ENCODE data around the gene ST6GALNAC4.

Gene ST6GALNAC4

GRCh38 chr9:127954831-127955293 is 38.0 kb upstream of the ST6GALNAC4 start:
- TF ChIP-seq CTCF (IDR thresholded peaks at IDR 0.05; ENCODE audit: borderline replicate concordance, insufficient read depth, low read depth, low read length): no peak
- H3K4me3 ChIP-seq (ENCODE audit: low read depth, low read length): no peak overlapping the region

- TF ChIP-seq CTCF (IDR thresholded peaks at IDR 0.05; ENCODE audit: borderline replicate concordance, insufficient read depth, low read depth, low read length): no peak
- H3K4me3 ChIP-seq (ENCODE audit: low read depth, low read length): no peak overlapping the region
Measured at GRCh38 chr9:127953768-127954505, 37.1 kb upstream of the ST6GALNAC4 start.

- no peak overlapping the region for H3K4me3 ChIP-seq (ENCODE audit: low read depth, low read length)
- no peak for TF ChIP-seq CTCF (IDR thresholded peaks at IDR 0.05; ENCODE audit: borderline replicate concordance, insufficient read depth, low read depth, low read length)
Measured at GRCh38 chr9:127953154-127953553, 36.3 kb upstream of the ST6GALNAC4 start.

- H3K4me3 ChIP-seq (ENCODE audit: low read depth, low read length): no peak overlapping the region
- TF ChIP-seq CTCF (IDR thresholded peaks at IDR 0.05; ENCODE audit: borderline replicate concordance, insufficient read depth, low read depth, low read length): no peak
Measured at GRCh38 chr9:127950513-127951289, 33.9 kb upstream of the ST6GALNAC4 start.

GRCh38 chr9:127949827-127950512 is 33.1 kb upstream of the ST6GALNAC4 start:
- TF ChIP-seq CTCF (IDR thresholded peaks at IDR 0.05; ENCODE audit: borderline replicate concordance, insufficient read depth, low read depth, low read length): no peak
- H3K4me3 ChIP-seq (ENCODE audit: low read depth, low read length): no peak overlapping the region

- no peak for TF ChIP-seq CTCF (IDR thresholded peaks at IDR 0.05; ENCODE audit: borderline replicate concordance, insufficient read depth, low read depth, low read length)
- H3K4me3 ChIP-seq (ENCODE audit: low read depth, low read length): no peak overlapping the region
Measured at GRCh38 chr9:127947841-127948710, 31.2 kb upstream of the ST6GALNAC4 start.
